Kidney (tissue), 14 donors: ENCODE measurements around the gene VCL. TPM values are rescaled to one million over a fixed set of nuclear protein-coding genes. Genes with fewer than 3 reads are reported as not detected.

Experiments
- DNase-seq, 5 donors: peaks; one replicate each; pipeline ENCODE4 v3.0.0-alpha.2; 2013 to 2020
- FAIRE-seq: peaks from 2 replicates; lab custom pipeline; 2012; peaks lifted over from hg19 to GRCh38; lab: Jason Lieb, UNC
- H3K27ac ChIP-seq, 2 donors: one replicate each; pipeline ENCODE4 v1.7.0; 2013; ENCODE audit warnings: low read depth in 2 of 2, low read length in 2 of 2, inconsistent platforms in 1 of 2
- H3K27me3 ChIP-seq: one replicate; pipeline ENCODE4 v1.7.1; 2013; ENCODE audit warnings: low read length, inconsistent platforms; ENCODE audit not compliant: control insufficient read depth, insufficient read depth
- H3K36me3 ChIP-seq, 3 donors: one replicate each; pipeline versions ENCODE4 v1.7.0 to v1.7.1; 2013; ENCODE audit warnings: low read length in 3 of 3, control low read depth in 1 of 3, inconsistent platforms in 1 of 3; ENCODE audit not compliant: insufficient read depth in 3 of 3, control insufficient read depth in 2 of 3
- H3K4me1 ChIP-seq, 3 donors: one replicate each; pipeline versions ENCODE4 v1.7.0 to v1.7.1; 2013; ENCODE audit warnings: low read length in 3 of 3, inconsistent platforms in 1 of 3, low read depth in 1 of 3; ENCODE audit not compliant: control insufficient read depth in 2 of 3, insufficient read depth in 2 of 3
- H3K4me3 ChIP-seq, 3 donors: one replicate each; pipeline versions ENCODE4 v1.7.0 to v1.8.1; 2013; ENCODE audit warnings: low read length in 3 of 3, control low read depth in 1 of 3, inconsistent platforms in 1 of 3
- H3K9ac ChIP-seq, 3 donors: one replicate each; pipeline versions ENCODE4 v1.7.0 to v1.7.1; 2013; ENCODE audit warnings: low read length in 3 of 3, control low read depth in 1 of 3, inconsistent platforms in 1 of 3
- H3K9me3 ChIP-seq, 3 donors: one replicate each; pipeline versions ENCODE4 v1.7.0 to v1.7.1; 2013; ENCODE audit warnings: low read length in 3 of 3, control low read depth in 1 of 3, inconsistent platforms in 1 of 3; ENCODE audit not compliant: control insufficient read depth in 2 of 3, insufficient read depth in 1 of 3
- CTCF ChIP-seq: IDR thresholded peaks from 3 replicates; pipeline ENCODE4 v1.5.1; 2012; ENCODE audit warnings: mild to moderate bottlenecking, moderate library complexity, borderline replicate concordance; ENCODE audit not compliant: insufficient read depth; ENCODE audit errors: extremely low read depth
- intact Hi-C: fragments of 100-400 bp; cut with DNase I; formaldehyde crosslinking; loops from one replicate; pipeline ENCODE4 v1.11.1; 2022
- polyA plus RNA-seq: library from polyadenylated mRNA; stranded (reverse); fragments of 350-450 nt; fragmentation: Illumina TruSeq; extraction: RNeasy Lipid Tissue Mini Kit (QIAGEN cat#74804); gene quantifications from one replicate; pipeline ENCODE4 v1.2.3, GENCODE V29; 2014; ENCODE audit warnings: low read depth, low replicate concordance; ENCODE audit not compliant: insufficient read depth
- total RNA-seq: library from RNA; stranded (reverse); fragmentation: NEBNext Ultra II Directional; extraction: Animal tissue kit (Norgen Biotek cat#: 25700); gene quantifications from one replicate; pipeline ENCODE4 v1.2.1, GENCODE V29; 2021
- donor health status: control.
- donor health status: control.
- donor health status: control.
- donor health status: control.
- donor health status: control.
- donor health status: DM: yes; HTN: yes; CAD: no.
- donor health status: Normal renal cell carcinoma (clear cell type).

Gene VCL
- total and polyA plus RNA-seq, 2 donors from 2014 or later: 23.8 to 167 TPM

- TF ChIP-seq CTCF: no peak
- Histone ChIP-seq H3K4me3 (no peak overlapping the region), H3K36me3 (no peaks in the 10 kb centered on the region), H3K4me1 (peaks cover 0 to 4% (median 0%) of the 10 kb centered on the region in 3 donors), H3K27me3 (no peaks in the 10 kb centered on the region), H3K27ac (no peak overlapping the region), H3K9ac (no peak overlapping the region), H3K9me3 (no peaks in the 10 kb centered on the region)
- intact Hi-C loops: no loop called here
- no peak for FAIRE-seq
- DNase-seq: peak in 1 of 5 donors; percentile 39
Measured at GRCh38 chr10:73971636-73972354, 26.1 kb upstream of the VCL start.

- Histone ChIP-seq H3K9ac (no peak overlapping the region), H3K4me3 (no peak overlapping the region), H3K4me1 (no peaks in the 10 kb centered on the region), H3K36me3 (no peaks in the 10 kb centered on the region), H3K27ac (no peak overlapping the region), H3K9me3 (no peaks in the 10 kb centered on the region), H3K27me3 (no peaks in the 10 kb centered on the region)
- intact Hi-C loops: no loop called here
- no peak for FAIRE-seq
- DNase-seq: no peak
- no peak for TF ChIP-seq CTCF
Measured at GRCh38 chr10:73973427-73973826, 24.5 kb upstream of the VCL start.

GRCh38 chr10:73974309-73974946 is 23.5 kb upstream of the VCL start:
- no peak overlapping the region for H3K4me3 ChIP-seq
- TF ChIP-seq CTCF: no peak
- intact Hi-C loops: no loop called here
- no peak overlapping the region for H3K27ac ChIP-seq
- DNase-seq (no peak), FAIRE-seq (peak; percentile 11)
- no peak overlapping the region for H3K9ac ChIP-seq
- H3K4me1 ChIP-seq: no peaks in the 10 kb centered on the region
- no peaks in the 10 kb centered on the region for H3K36me3 ChIP-seq
- no peaks in the 10 kb centered on the region for H3K9me3 ChIP-seq
- no peaks in the 10 kb centered on the region for H3K27me3 ChIP-seq
